HG03159 (cell line): ENCODE results near the gene CYB5RL.

Source experiments
- ATAC-seq: cut with Tn5 transposase; IDR thresholded peaks from one replicate; pipeline ENCODE4 v1.9.1; 2021; ENCODE audit warnings: mild to moderate bottlenecking, moderate library complexity; ENCODE audit not compliant: unreplicated experiment

Gene CYB5RL

GRCh38 chr1:54161495-54162168, 38.2 kb downstream of the CYB5RL start:
- no peak for ATAC-seq

DNA sequence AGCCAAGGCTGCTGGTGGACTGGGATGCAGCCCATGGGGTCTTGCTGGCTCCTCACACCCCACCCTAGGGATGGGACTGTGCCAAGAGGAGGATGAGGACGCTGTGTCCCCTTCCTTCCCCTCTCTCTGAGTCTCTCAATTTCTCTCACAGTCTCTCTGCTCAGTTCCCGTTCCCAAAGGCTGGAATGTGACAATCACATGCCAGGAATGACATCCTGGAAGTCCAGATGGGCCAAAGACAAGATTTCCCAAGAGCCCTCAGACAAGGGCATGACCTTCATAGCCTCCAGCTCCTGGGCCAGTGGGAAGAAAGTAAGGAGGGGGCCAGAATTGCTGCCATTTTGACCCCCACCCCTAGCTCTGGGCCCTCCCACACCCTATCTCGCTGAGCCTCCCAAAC, 39.5 kb downstream of the CYB5RL start:
- no peak for ATAC-seq

DNA sequence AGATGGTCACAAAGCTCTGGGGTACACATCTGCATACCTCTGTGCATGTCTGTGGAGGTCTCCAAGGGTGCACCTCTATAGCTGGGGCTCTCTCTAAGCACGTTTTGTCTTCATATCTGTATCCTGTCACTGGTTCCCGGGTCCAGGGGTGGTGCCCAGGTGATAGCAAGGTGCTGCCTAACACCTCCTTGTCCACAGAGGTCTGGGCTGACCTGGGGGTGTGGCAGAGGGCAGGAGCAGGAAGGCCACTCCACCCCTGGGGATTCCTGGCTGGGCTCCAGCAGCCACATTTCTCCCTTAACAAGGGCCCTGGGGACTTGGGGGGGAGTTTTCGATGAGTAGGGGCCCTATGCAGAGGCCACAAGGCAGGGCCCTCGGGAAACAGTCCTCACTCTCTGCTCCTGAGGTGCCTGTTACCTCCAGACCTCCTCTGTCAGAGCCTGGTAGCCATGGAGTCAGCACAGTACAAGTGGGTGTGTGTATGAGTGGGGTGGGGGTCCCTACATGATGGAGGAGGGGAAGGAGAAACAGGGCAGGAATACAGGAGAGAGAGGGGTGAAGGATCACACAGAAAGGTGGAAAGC, 40.0 kb downstream of the CYB5RL start:
- ATAC-seq, result no peak

- no peak for ATAC-seq
These were observed 41.8 kb downstream of the CYB5RL start for GRCh38 chr1:54158071-54158470.

- no peak for ATAC-seq
These were observed 42.4 kb downstream of the CYB5RL start for GRCh38 chr1:54157401-54157800.

GRCh38 chr1:54156986-54157385, 42.8 kb downstream of the CYB5RL start:
- no peak for ATAC-seq

DNA sequence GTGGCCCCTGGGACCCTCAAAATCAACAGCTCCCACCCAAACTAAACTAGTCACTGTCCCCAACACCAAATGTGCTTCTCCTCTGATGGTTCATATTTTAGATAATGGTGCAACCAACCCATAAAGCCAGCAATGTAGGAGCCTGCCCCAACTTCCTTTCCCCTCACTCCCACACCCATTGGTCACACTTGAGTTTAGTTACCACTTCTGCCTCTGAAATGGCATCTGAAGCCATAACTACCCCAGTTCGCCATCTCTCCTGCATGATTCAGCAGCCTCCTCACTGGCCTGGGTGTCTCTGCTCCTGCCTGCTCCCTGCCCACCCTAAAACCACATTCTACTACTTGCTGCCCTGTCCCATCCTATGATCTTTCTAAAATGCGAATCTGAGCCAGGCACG, 43.6 kb downstream of the CYB5RL start:
- ATAC-seq, result no peak

DNA sequence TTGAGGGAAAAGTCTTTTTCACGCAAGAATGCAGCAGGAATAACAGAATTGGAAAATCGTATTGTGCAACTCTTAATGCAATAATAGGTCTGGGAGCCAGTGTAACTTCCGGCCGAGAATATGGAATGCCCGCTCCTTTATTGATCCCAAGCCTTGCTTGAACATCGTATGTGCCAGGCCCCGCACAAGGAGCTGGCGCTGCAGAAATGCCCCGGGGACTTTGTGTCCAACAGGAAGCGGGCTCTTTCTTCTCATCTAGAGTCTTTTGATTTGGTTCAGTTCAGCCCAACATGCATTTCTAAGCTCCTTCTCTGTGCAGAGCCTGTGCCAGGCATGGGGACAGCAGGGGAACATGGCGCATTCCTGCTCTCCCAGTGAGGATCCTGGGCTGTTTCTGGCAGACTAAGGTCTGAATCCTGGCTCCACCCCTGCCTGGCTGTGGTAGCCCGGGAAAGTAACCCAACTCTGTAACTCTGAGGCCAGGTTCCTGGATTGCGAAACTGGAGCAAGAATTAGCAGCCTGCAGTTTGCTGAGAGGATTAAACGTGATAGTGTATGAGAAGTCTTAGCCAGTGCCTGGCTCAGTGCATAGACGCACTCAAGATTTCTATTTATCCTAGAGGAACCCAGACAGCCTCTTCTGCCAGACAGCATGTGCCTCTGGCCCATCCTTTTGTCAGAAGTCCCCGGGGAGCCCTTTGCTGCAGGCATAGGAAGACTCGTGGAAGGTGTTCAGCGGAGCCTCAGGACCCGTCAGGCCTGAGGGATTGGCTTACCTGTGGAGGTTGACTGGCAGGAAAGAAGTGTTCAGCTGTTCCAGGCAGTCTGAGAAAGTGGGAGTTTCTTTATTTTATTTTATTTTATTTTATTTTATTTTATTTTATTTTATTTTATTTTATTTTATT, 46.0 kb downstream of the CYB5RL start:
- no peak for ATAC-seq

DNA sequence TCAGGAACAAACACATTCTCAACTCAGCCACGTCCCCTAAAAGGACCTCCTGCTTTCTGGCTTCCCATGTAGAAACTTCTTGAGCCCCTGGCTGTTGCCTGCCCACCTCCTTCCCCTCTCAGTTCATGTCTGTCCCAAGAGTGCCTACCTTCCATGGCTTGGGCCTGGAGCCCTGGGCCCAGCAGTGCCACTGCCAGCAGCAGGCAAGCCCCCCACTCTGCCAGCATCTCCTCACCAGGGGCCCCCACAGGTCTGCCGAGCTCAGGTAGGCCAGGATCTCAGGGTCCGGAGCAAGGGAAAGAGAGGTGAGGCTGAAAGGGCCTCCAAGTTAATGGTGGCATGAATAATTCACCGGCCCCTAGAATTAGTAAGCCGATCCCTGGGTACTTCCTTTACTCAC, 47.1 kb downstream of the CYB5RL start, which contains the start of gene CDCP2:
CDCP2 (minus strand) TSS at position 305 of the 400 bp plus-strand sequence; CDS start at position 227, 78 bp downstream.
- ATAC-seq, result no peak

DNA sequence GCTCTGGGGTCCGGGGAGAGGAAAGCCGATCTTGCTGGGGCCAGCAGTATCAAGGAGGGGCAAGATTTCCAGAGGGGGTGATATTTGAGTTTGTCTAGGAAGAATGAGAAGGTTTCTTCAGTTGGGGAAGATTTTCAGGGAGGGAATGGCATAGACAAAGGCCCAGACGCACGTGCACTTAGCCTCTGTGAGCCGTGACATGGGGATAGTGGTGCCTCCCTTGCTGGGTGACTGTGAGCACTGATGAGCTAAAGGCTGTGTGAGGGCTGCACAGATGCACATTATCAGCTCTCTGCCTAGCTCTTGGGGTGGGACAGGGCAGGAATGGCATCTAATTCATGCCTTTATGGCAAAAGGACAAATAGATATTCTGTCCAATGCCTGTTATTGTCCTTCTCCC, 48.8 kb downstream of the CYB5RL start:
- no peak for ATAC-seq
